Measurements from ENCODE around the gene CEACAM16. TPM values are rescaled to one million over a fixed set of nuclear protein-coding genes. Genes with fewer than 3 reads are reported as not detected.

Gene CEACAM16
- total RNA-seq, 1 donor from 2014 or later, result not detected

GRCh38 chr19:44734357-44734756, 35.4 kb downstream of the CEACAM16 start:
- Mint-ChIP-seq H3K27ac (ENCODE audit: unreplicated experiment) (no peak overlapping the region), H3K4me1 (ENCODE audit: unreplicated experiment) (peaks cover 15% of the 10 kb centered on the region), H3K9me3 (ENCODE audit: unreplicated experiment) (no peaks in the 10 kb centered on the region), H3K4me3 (ENCODE audit: unreplicated experiment) (no peak overlapping the region), H3K36me3 (ENCODE audit: unreplicated experiment) (no peaks in the 10 kb centered on the region), H3K27me3 (ENCODE audit: unreplicated experiment) (peaks cover 3% of the 10 kb centered on the region)
- TF ChIP-seq CTCF (IDR thresholded peaks at IDR 0.05), result no peak
- DNase-seq (ENCODE audit: extremely low spot score, unreplicated experiment), result no peak

GRCh38 chr19:44735011-44735410, 36.1 kb downstream of the CEACAM16 start:
- peaks cover 19% of the 10 kb centered on the region for H3K4me1 Mint-ChIP-seq (ENCODE audit: unreplicated experiment)
- peaks cover 3% of the 10 kb centered on the region for H3K27me3 Mint-ChIP-seq (ENCODE audit: unreplicated experiment)
- DNase-seq (ENCODE audit: extremely low spot score, unreplicated experiment), result no peak
- TF ChIP-seq CTCF (IDR thresholded peaks at IDR 0.05), result no peak
- no peak overlapping the region for H3K27ac Mint-ChIP-seq (ENCODE audit: unreplicated experiment)
- no peaks in the 10 kb centered on the region for H3K36me3 Mint-ChIP-seq (ENCODE audit: unreplicated experiment)
- H3K9me3 Mint-ChIP-seq (ENCODE audit: unreplicated experiment), result no peaks in the 10 kb centered on the region
- no peak overlapping the region for H3K4me3 Mint-ChIP-seq (ENCODE audit: unreplicated experiment)

- Mint-ChIP-seq H3K27ac (ENCODE audit: unreplicated experiment) (peak overlapping the region; percentile 23), H3K36me3 (ENCODE audit: unreplicated experiment) (no peaks in the 10 kb centered on the region), H3K4me3 (ENCODE audit: unreplicated experiment) (no peak overlapping the region), H3K27me3 (ENCODE audit: unreplicated experiment) (no peaks in the 10 kb centered on the region), H3K9me3 (ENCODE audit: unreplicated experiment) (no peaks in the 10 kb centered on the region), H3K4me1 (ENCODE audit: unreplicated experiment) (peaks cover 39% of the 10 kb centered on the region)
- no peak for TF ChIP-seq CTCF (IDR thresholded peaks at IDR 0.05)
- no peak for DNase-seq (ENCODE audit: extremely low spot score, unreplicated experiment)
These were observed 38.5 kb downstream of the CEACAM16 start for GRCh38 chr19:44737238-44738071.

GRCh38 chr19:44738136-44738535, 39.2 kb downstream of the CEACAM16 start:
- H3K27me3 Mint-ChIP-seq (ENCODE audit: unreplicated experiment), result no peaks in the 10 kb centered on the region
- no peaks in the 10 kb centered on the region for H3K9me3 Mint-ChIP-seq (ENCODE audit: unreplicated experiment)
- no peaks in the 10 kb centered on the region for H3K36me3 Mint-ChIP-seq (ENCODE audit: unreplicated experiment)
- no peak overlapping the region for H3K4me3 Mint-ChIP-seq (ENCODE audit: unreplicated experiment)
- no peak for TF ChIP-seq CTCF (IDR thresholded peaks at IDR 0.05)
- DNase-seq (ENCODE audit: extremely low spot score, unreplicated experiment), result no peak
- H3K27ac Mint-ChIP-seq (ENCODE audit: unreplicated experiment), result no peak overlapping the region
- peaks cover 46% of the 10 kb centered on the region for H3K4me1 Mint-ChIP-seq (ENCODE audit: unreplicated experiment)

GRCh38 chr19:44738603-44739558, 39.9 kb downstream of the CEACAM16 start:
- Mint-ChIP-seq H3K27me3 (ENCODE audit: unreplicated experiment) (no peaks in the 10 kb centered on the region), H3K4me3 (ENCODE audit: unreplicated experiment) (no peak overlapping the region), H3K36me3 (ENCODE audit: unreplicated experiment) (no peaks in the 10 kb centered on the region), H3K9me3 (ENCODE audit: unreplicated experiment) (no peaks in the 10 kb centered on the region), H3K27ac (ENCODE audit: unreplicated experiment) (peak overlapping the region; percentile 63), H3K4me1 (ENCODE audit: unreplicated experiment) (peaks cover 48% of the 10 kb centered on the region)
- no peak for DNase-seq (ENCODE audit: extremely low spot score, unreplicated experiment)
- TF ChIP-seq CTCF (IDR thresholded peaks at IDR 0.05), result no peak

All from osteocyte (in vitro differentiated cells).